ENCODE data around the gene CACNA1D. TPM values are rescaled to one million over a fixed set of nuclear protein-coding genes. Genes with fewer than 3 reads are reported as not detected.

Gene CACNA1D
- total and polyA plus RNA-seq, 9 of the 15 experiments (the other 6 are each of a cell fraction or from before 2014, with no cell fraction given), result 0.29 TPM; not detected in 8

DNA sequence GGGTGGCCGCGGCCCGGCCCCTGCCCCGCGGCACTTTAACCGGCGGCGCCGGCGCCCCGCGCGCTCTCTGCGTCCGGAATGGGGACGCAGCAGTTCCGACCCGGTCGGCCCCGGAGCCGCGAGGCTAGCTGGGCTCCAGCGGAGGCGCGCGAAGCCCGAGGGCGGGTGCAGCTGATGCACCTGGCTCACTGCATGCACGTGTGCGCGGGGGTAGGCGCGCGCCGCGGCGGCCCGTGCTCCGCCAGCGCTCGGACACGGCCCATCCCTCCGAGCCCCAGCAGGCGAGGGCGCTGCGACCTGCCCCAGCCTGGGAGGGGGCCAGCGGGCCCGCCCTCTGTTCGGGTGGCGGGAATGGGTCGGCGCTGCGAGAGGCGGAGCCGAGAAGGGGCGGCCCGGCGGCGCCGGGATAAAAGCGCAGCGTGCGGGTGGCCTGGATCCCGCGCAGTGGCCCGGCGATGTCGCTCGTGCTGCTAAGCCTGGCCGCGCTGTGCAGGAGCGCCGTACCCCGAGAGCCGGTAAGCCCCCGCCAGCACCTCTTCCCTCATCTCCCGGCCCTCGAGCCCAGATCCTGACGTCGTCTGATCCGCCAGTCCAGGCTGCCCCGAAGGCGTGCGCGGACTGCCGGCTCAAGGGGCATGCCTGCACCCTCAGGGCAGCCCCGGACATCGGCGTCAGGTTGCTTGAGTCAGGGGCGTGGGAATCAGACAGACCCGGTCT is 351.9 kb downstream of the CACNA1D start, which contains the start of the genes CHDH and IL17RB (continued):
- TF ChIP-seq, protein P1, sequence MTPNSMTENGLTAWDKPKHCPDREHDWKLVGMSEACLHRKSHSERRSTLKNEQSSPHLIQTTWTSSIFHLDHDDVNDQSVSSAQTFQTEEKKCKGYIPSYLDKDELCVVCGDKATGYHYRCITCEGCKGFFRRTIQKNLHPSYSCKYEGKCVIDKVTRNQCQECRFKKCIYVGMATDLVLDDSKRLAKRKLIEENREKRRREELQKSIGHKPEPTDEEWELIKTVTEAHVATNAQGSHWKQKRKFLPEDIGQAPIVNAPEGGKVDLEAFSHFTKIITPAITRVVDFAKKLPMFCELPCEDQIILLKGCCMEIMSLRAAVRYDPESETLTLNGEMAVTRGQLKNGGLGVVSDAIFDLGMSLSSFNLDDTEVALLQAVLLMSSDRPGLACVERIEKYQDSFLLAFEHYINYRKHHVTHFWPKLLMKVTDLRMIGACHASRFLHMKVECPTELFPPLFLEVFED (CRISPR knock-in tag; conservative IDR thresholded peaks at IDR 0.05), result no peak
- TF ChIP-seq EWSR1 (IDR thresholded peaks at IDR 0.05; ENCODE audit: borderline replicate concordance, low read depth, partially characterized antibody) (no peak), GATAD2A (IDR thresholded peaks at IDR 0.05) (no peak), MEF2D (tag; conservative IDR thresholded peaks at IDR 0.05; ENCODE audit: low read depth) (no peak), RBFOX2 (IDR thresholded peaks at IDR 0.05; ENCODE audit: low read depth, low read length) (peak; percentile 52), ZNF12 (CRISPR knock-in tag; IDR thresholded peaks at IDR 0.05) (no peak), ZNF584 (CRISPR knock-in tag; IDR thresholded peaks at IDR 0.05; ENCODE audit: low read depth) (no peak), NRF1 (conservative IDR thresholded peaks at IDR 0.05 in 1 of 2, IDR thresholded peaks at IDR 0.05 in 1 of 2) (peak in 1 of 2 experiments; percentile 29; a peak in 2 of 4 replicates)
- TF ChIP-seq, protein P2, sequence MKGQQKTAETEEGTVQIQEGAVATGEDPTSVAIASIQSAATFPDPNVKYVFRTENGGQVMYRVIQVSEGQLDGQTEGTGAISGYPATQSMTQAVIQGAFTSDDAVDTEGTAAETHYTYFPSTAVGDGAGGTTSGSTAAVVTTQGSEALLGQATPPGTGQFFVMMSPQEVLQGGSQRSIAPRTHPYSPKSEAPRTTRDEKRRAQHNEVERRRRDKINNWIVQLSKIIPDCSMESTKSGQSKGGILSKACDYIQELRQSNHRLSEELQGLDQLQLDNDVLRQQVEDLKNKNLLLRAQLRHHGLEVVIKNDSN (CRISPR knock-in tag; IDR thresholded peaks at IDR 0.05), result no peak

Measured in K562 (cell line).